MG63 (cell line): ENCODE results near the gene DCLK2. TPM values are rescaled to one million over a fixed set of nuclear protein-coding genes. Genes with fewer than 3 reads are reported as not detected.

Experiments used
- DNase-seq: peaks from one replicate; pipeline ENCODE4 v3.0.0-alpha.2; 2020
- H3K27me3 ChIP-seq: fragments of 250-450 bp; sonication (Bioruptor Pico); 2 replicates; pipeline ENCODE4 v1.5.1; 2020; ENCODE audit warnings: mild to moderate bottlenecking, moderate library complexity
- H3K36me3 ChIP-seq: fragments of 250-450 bp; sonication (Bioruptor Pico); 2 replicates; pipeline ENCODE4 v1.5.1; 2020; ENCODE audit warnings: mild to moderate bottlenecking, moderate library complexity
- H3K4me3 ChIP-seq: fragments of 250-450 bp; sonication (Bioruptor Pico); 2 replicates; pipeline ENCODE4 v1.5.1; 2020; ENCODE audit warnings: mild to moderate bottlenecking, moderate library complexity
- H3K9me3 ChIP-seq: fragments of 250-450 bp; sonication (Bioruptor Pico); 2 replicates; pipeline ENCODE4 v1.5.1; 2020; ENCODE audit warnings: mild to moderate bottlenecking, moderate library complexity
- total RNA-seq: library from RNA; depleted of rRNA; stranded (reverse); fragments of >200 nt; shearing (Covaris generic); gene quantifications from 2 replicates; pipeline ENCODE4 v1.2.3, GENCODE V29; 2014; ENCODE audit warnings: low replicate concordance

DCLK2 gene
- total RNA-seq, 1 experiment from 2014 or later, result 3.1 TPM

- DNase-seq, result no peak
- Histone ChIP-seq H3K9me3 (no peaks in the 10 kb centered on the region), H3K27me3 (no peaks in the 10 kb centered on the region), H3K4me3 (no peak overlapping the region), H3K36me3 (peaks cover 6% of the 10 kb centered on the region)
These were observed 172.9 kb downstream of the DCLK2 start for GRCh38 chr4:150250998-150251651.

- H3K27me3 ChIP-seq, result no peaks in the 10 kb centered on the region
- H3K4me3 ChIP-seq, result no peak overlapping the region
- peaks cover 6% of the 10 kb centered on the region for H3K36me3 ChIP-seq
- DNase-seq, result no peak
- H3K9me3 ChIP-seq, result no peaks in the 10 kb centered on the region
These were observed 173.5 kb downstream of the DCLK2 start for GRCh38 chr4:150251752-150252190.

GRCh38 chr4:150252306-150252705 is 174.1 kb downstream of the DCLK2 start:
- no peak for DNase-seq
- H3K27me3 ChIP-seq, result no peaks in the 10 kb centered on the region

GRCh38 chr4:150252741-150253140 is 174.5 kb downstream of the DCLK2 start:
- Histone ChIP-seq H3K9me3 (no peaks in the 10 kb centered on the region), H3K27me3 (no peaks in the 10 kb centered on the region), H3K36me3 (peaks cover 5% of the 10 kb centered on the region), H3K4me3 (no peak overlapping the region)
- DNase-seq, result no peak

More at GRCh38 chr4:150252306-150252705, 174.1 kb downstream of the DCLK2 start:
- H3K9me3 ChIP-seq, result no peaks in the 10 kb centered on the region
- no peak overlapping the region for H3K4me3 ChIP-seq
- H3K36me3 ChIP-seq, result peaks cover 6% of the 10 kb centered on the region

GRCh38 chr4:150253416-150253815 is 175.2 kb downstream of the DCLK2 start:
- H3K36me3 ChIP-seq, result no peaks in the 10 kb centered on the region; the same call in 1 of the 2 replicates
- H3K27me3 ChIP-seq, result no peaks in the 10 kb centered on the region
- no peak overlapping the region for H3K4me3 ChIP-seq
- no peaks in the 10 kb centered on the region for H3K9me3 ChIP-seq
- no peak for DNase-seq

- no peak overlapping the region for H3K4me3 ChIP-seq
- no peak for DNase-seq
- no peaks in the 10 kb centered on the region; the same call in 1 of the 2 replicates for H3K36me3 ChIP-seq
- H3K9me3 ChIP-seq, result no peaks in the 10 kb centered on the region
- H3K27me3 ChIP-seq, result no peaks in the 10 kb centered on the region
These were observed 175.9 kb downstream of the DCLK2 start for GRCh38 chr4:150253965-150254630.

GRCh38 chr4:150255610-150256224 is 177.5 kb downstream of the DCLK2 start:
- no peaks in the 10 kb centered on the region for H3K27me3 ChIP-seq
- peaks cover 2% of the 10 kb centered on the region for H3K36me3 ChIP-seq
- no peaks in the 10 kb centered on the region for H3K9me3 ChIP-seq
- H3K4me3 ChIP-seq, result no peak overlapping the region
- no peak for DNase-seq

- Histone ChIP-seq H3K4me3 (no peak overlapping the region), H3K36me3 (peaks cover 2% of the 10 kb centered on the region), H3K27me3 (no peaks in the 10 kb centered on the region), H3K9me3 (no peaks in the 10 kb centered on the region)
- DNase-seq, result no peak
These were observed 178.0 kb downstream of the DCLK2 start for GRCh38 chr4:150256225-150256620.

- no peak overlapping the region for H3K4me3 ChIP-seq
- no peak for DNase-seq
- H3K27me3 ChIP-seq, result no peaks in the 10 kb centered on the region
- H3K36me3 ChIP-seq, result peaks cover 2% of the 10 kb centered on the region
- H3K9me3 ChIP-seq, result no peaks in the 10 kb centered on the region
These were observed 178.8 kb downstream of the DCLK2 start for GRCh38 chr4:150256841-150257730.

- DNase-seq, result no peak
- no peaks in the 10 kb centered on the region for H3K27me3 ChIP-seq
- H3K4me3 ChIP-seq, result no peak overlapping the region
- peaks cover 2% of the 10 kb centered on the region for H3K36me3 ChIP-seq
- no peaks in the 10 kb centered on the region for H3K9me3 ChIP-seq
These were observed 180.3 kb downstream of the DCLK2 start for GRCh38 chr4:150258569-150258968.

GRCh38 chr4:150259861-150260567 is 181.8 kb downstream of the DCLK2 start:
- no peak for DNase-seq
- Histone ChIP-seq H3K9me3 (no peaks in the 10 kb centered on the region), H3K4me3 (no peak overlapping the region), H3K27me3 (no peaks in the 10 kb centered on the region), H3K36me3 (peaks cover 5% of the 10 kb centered on the region)

- peaks cover 6% of the 10 kb centered on the region; the same call in 1 of the 2 replicates for H3K9me3 ChIP-seq
- H3K36me3 ChIP-seq, result peaks cover 19% of the 10 kb centered on the region
- H3K27me3 ChIP-seq, result no peaks in the 10 kb centered on the region
- no peak for DNase-seq
- no peak overlapping the region for H3K4me3 ChIP-seq
These were observed 183.3 kb downstream of the DCLK2 start for GRCh38 chr4:150261571-150261970.

- no peak overlapping the region for H3K4me3 ChIP-seq
- H3K36me3 ChIP-seq, result peaks cover 21% of the 10 kb centered on the region
- H3K9me3 ChIP-seq, result peaks cover 8% of the 10 kb centered on the region
- no peak for DNase-seq
- H3K27me3 ChIP-seq, result no peaks in the 10 kb centered on the region
These were observed 184.4 kb downstream of the DCLK2 start for GRCh38 chr4:150262611-150263010.

GRCh38 chr4:150264595-150265161 is 186.4 kb downstream of the DCLK2 start:
- Histone ChIP-seq H3K27me3 (no peaks in the 10 kb centered on the region), H3K9me3 (peaks cover 8% of the 10 kb centered on the region), H3K4me3 (no peak overlapping the region), H3K36me3 (peaks cover 21% of the 10 kb centered on the region)
- no peak for DNase-seq

- no peak overlapping the region for H3K4me3 ChIP-seq
- peaks cover 11% of the 10 kb centered on the region for H3K9me3 ChIP-seq
- no peak for DNase-seq
- peaks cover 21% of the 10 kb centered on the region for H3K36me3 ChIP-seq
- H3K27me3 ChIP-seq, result no peaks in the 10 kb centered on the region
These were observed 187.6 kb downstream of the DCLK2 start for GRCh38 chr4:150265806-150266205.

GRCh38 chr4:150268444-150268843 is 190.2 kb downstream of the DCLK2 start:
- H3K9me3 ChIP-seq, result peaks cover 14% of the 10 kb centered on the region
- no peaks in the 10 kb centered on the region for H3K27me3 ChIP-seq
- no peak for DNase-seq

More at GRCh38 chr4:150268444-150268843, 190.2 kb downstream of the DCLK2 start:
- Histone ChIP-seq H3K36me3 (peaks cover 21% of the 10 kb centered on the region), H3K4me3 (no peak overlapping the region)
